ENCODE data around the gene SYTL5. TPM values are rescaled to one million over a fixed set of nuclear protein-coding genes. Genes with fewer than 3 reads are reported as not detected.

SYTL5 gene
- polyA plus RNA-seq, 2 of the 4 experiments (the other 2 are of a cell fraction): 0.79 to 1.1 TPM

- TF ChIP-seq EP300 (IDR thresholded peaks at IDR 0.05): no peak
- TF ChIP-seq CEBPB (IDR thresholded peaks at IDR 0.05): no peak
- no peak for TF ChIP-seq CHD4 (IDR thresholded peaks at IDR 0.05; ENCODE audit: borderline replicate concordance)
- no peak for TF ChIP-seq GATA3 (IDR thresholded peaks at IDR 0.05; ENCODE audit: borderline replicate concordance)
Observed at GRCh38 chrX:38081909-38082308, 75.6 kb downstream of the SYTL5 start (continued).

GRCh38 chrX:38082309-38082708 lies 76.0 kb downstream of the SYTL5 start:
- CTCF ChIA-PET: interaction anchor here (1.5 kb wide), 1 partner anchor 156 kb away, joined by 3 read pairs; no protein-coding TSS in a partner anchor
- 36% methylated on average over 2 of the region's 2 CpGs for WGBS (ENCODE audit: missing lambda C conversion rate)
- Histone ChIP-seq H3K4me2 (no peak overlapping the region), H3K4me1 (no peaks in the 10 kb centered on the region), H3K27ac (no peak overlapping the region), H3K4me3 (no peak overlapping the region), H3K9me3 (no peaks in the 10 kb centered on the region)
- POLR2A ChIA-PET: no interaction called here
- FAIRE-seq (peak; percentile 28), ATAC-seq (no peak), DNase-seq (ENCODE audit: low read depth in 1 of 2, low spot score in 1 of 2) (no peak)
- TF ChIP-seq POLR2AphosphoS2 (conservative IDR thresholded peaks at IDR 0.05; ENCODE audit: low read length) (no peak), SMC3 (IDR thresholded peaks at IDR 0.05) (no peak)

- FAIRE-seq: no peak
- Histone ChIP-seq H3K4me3 (no peak overlapping the region), H3K4me1 (no peaks in the 10 kb centered on the region), H3K9me3 (no peaks in the 10 kb centered on the region), H3K4me2 (no peak overlapping the region), H3K27ac (no peak overlapping the region)
- no peak for ATAC-seq
- WGBS (ENCODE audit: missing lambda C conversion rate): 46% methylated on average over 4 of the region's 4 CpGs
- TF ChIP-seq ESRRA (IDR thresholded peaks at IDR 0.05; ENCODE audit: borderline replicate concordance, low read length): no peak
- TF ChIP-seq ATOH8 (CRISPR knock-in tag; IDR thresholded peaks at IDR 0.05; ENCODE audit: low read depth): no peak
- TF ChIP-seq PBX3 (IDR thresholded peaks at IDR 0.05): no peak
- TF ChIP-seq RNF2 (IDR thresholded peaks at IDR 0.05; ENCODE audit: borderline replicate concordance, low read depth): no peak
- TF ChIP-seq NFE2L2 (conservative IDR thresholded peaks at IDR 0.05; ENCODE audit: low read length): no peak
- no peak for TF ChIP-seq POLR2AphosphoS2 (conservative IDR thresholded peaks at IDR 0.05; ENCODE audit: low read length)
- TF ChIP-seq HDAC2 (IDR thresholded peaks at IDR 0.05): no peak
- TF ChIP-seq REST (IDR thresholded peaks at IDR 0.05): no peak
- no peak for TF ChIP-seq NPAS2 (CRISPR knock-in tag; IDR thresholded peaks at IDR 0.05; ENCODE audit: borderline replicate concordance)
- no peak for TF ChIP-seq CBX2 (IDR thresholded peaks at IDR 0.05; ENCODE audit: borderline replicate concordance, low read depth)
- no peak for TF ChIP-seq HEYL (CRISPR knock-in tag; IDR thresholded peaks at IDR 0.05)
- TF ChIP-seq HOXA7 (CRISPR knock-in tag; IDR thresholded peaks at IDR 0.05): no peak
- TF ChIP-seq RCOR1 (IDR thresholded peaks at IDR 0.05; ENCODE audit: low read depth, low read length): no peak
- TF ChIP-seq ZC3H11A (IDR thresholded peaks at IDR 0.05): no peak
- ChIA-PET POLR2A (no interaction called here), CTCF (no interaction called here)
- DNase-seq (ENCODE audit: low read depth in 1 of 2, low spot score in 1 of 2): no peak
Observed at GRCh38 chrX:38085813-38086212, 79.5 kb downstream of the SYTL5 start.

All from A549 (cell line).